SKM-1 (cell line): Measurements from ENCODE around the gene KDELR3.
"Not testable (repeated sequence)": the region's sequence is repeated elsewhere in the genome, so short reads cannot be mapped to it uniquely, and the experiment has no call there.

Source experiments
- DNase-seq: peaks from one replicate; lab custom pipeline; 2025; ENCODE audit not compliant: unreplicated experiment; lab: John Stamatoyannopoulos, UW

Gene KDELR3

GRCh38 chr22:38455530-38456271 lies 12.2 kb upstream of the KDELR3 start:
- DNase-seq, result no peak

- DNase-seq, result no peak
Observed at GRCh38 chr22:38456272-38456835, 11.5 kb upstream of the KDELR3 start.

GRCh38 chr22:38456841-38457699 lies 10.8 kb upstream of the KDELR3 start:
- DNase-seq, result no peak

GRCh38 chr22:38460426-38460840 lies 7.5 kb upstream of the KDELR3 start:
- no peak for DNase-seq

- no peak for DNase-seq
Observed at GRCh38 chr22:38461057-38461413, 6.9 kb upstream of the KDELR3 start.

GRCh38 chr22:38461414-38462081 lies 6.3 kb upstream of the KDELR3 start:
- DNase-seq, result no peak

- no peak for DNase-seq
Observed at GRCh38 chr22:38462960-38463784, 4.7 kb upstream of the KDELR3 start.

- DNase-seq, result no peak
Observed at GRCh38 chr22:38464992-38465672, 2.8 kb upstream of the KDELR3 start.

GRCh38 chr22:38465673-38466490 lies 2.0 kb upstream of the KDELR3 start:
- no peak for DNase-seq

GRCh38 chr22:38467438-38467903 lies 425 bp upstream of the KDELR3 start:
- no peak for DNase-seq

- DNase-seq, result no peak
Observed at GRCh38 chr22:38468443-38469305, 778 bp downstream of the KDELR3 start.

GRCh38 chr22:38469306-38469781 lies 1.4 kb downstream of the KDELR3 start:
- no peak for DNase-seq

GRCh38 chr22:38470179-38470578 lies 2.3 kb downstream of the KDELR3 start:
- not testable (repeated sequence) for DNase-seq

GRCh38 chr22:38471237-38471636 lies 3.3 kb downstream of the KDELR3 start:
- DNase-seq, result no peak

GRCh38 chr22:38474003-38474607 lies 6.2 kb downstream of the KDELR3 start:
- DNase-seq, result no peak

- DNase-seq, result no peak
Observed at GRCh38 chr22:38477585-38477984, 9.7 kb downstream of the KDELR3 start.

- no peak for DNase-seq
Observed at GRCh38 chr22:38479096-38479837, 11.4 kb downstream of the KDELR3 start.
